HG03439 (cell line): ENCODE measurements around the gene MRRF.
"Not testable (repeated sequence)": the region's sequence is repeated elsewhere in the genome, so short reads cannot be mapped to it uniquely, and the experiment has no call there.

ENCODE experiments used
- ATAC-seq: cut with Tn5 transposase; IDR thresholded peaks from one replicate; pipeline ENCODE4 v1.9.1; 2021; ENCODE audit warnings: mild to moderate bottlenecking, moderate library complexity; ENCODE audit not compliant: unreplicated experiment

The MRRF gene

GRCh38 chr9:122349201-122349600 is 84.5 kb downstream of the MRRF start:
- ATAC-seq, result no peak

- ATAC-seq, result peak; percentile 77
These were observed 86.1 kb downstream of the MRRF start for GRCh38 chr9:122350577-122351355.

- ATAC-seq, result no peak
These were observed 90.0 kb downstream of the MRRF start for GRCh38 chr9:122354536-122355199.

GRCh38 chr9:122355336-122355875 is 90.7 kb downstream of the MRRF start:
- no peak for ATAC-seq

GRCh38 chr9:122356627-122357026 is 91.9 kb downstream of the MRRF start:
- ATAC-seq, result no peak

- no peak for ATAC-seq
These were observed 96.2 kb downstream of the MRRF start for GRCh38 chr9:122360891-122361290.

GRCh38 chr9:122363131-122363530 is 98.4 kb downstream of the MRRF start:
- not testable (repeated sequence) for ATAC-seq

GRCh38 chr9:122364117-122364782 is 99.6 kb downstream of the MRRF start:
- no peak for ATAC-seq

GRCh38 chr9:122364783-122365150 is 100.1 kb downstream of the MRRF start:
- ATAC-seq, result no peak

GRCh38 chr9:122366074-122366660 is 101.5 kb downstream of the MRRF start:
- no peak for ATAC-seq

- no peak for ATAC-seq
These were observed 102.4 kb downstream of the MRRF start for GRCh38 chr9:122367065-122367464.

GRCh38 chr9:122367774-122368460 is 103.2 kb downstream of the MRRF start:
- ATAC-seq, result no peak

- no peak for ATAC-seq
These were observed 104.0 kb downstream of the MRRF start for GRCh38 chr9:122368642-122369041.

- ATAC-seq, result no peak
These were observed 105.6 kb downstream of the MRRF start for GRCh38 chr9:122370303-122370702.

GRCh38 chr9:122370869-122371755 is 106.4 kb downstream of the MRRF start, which contains the start of gene PTGS1:
Gene PTGS1, plus strand, starts transcription at chr9:122371024. Its CDS starts 61 bp downstream, at chr9:122371085.
- no peak for ATAC-seq

- ATAC-seq, result no peak
These were observed 107.2 kb downstream of the MRRF start for GRCh38 chr9:122371846-122372245.

GRCh38 chr9:122372856-122373845 is 108.5 kb downstream of the MRRF start:
- no peak for ATAC-seq

- ATAC-seq, result no peak
These were observed 110.3 kb downstream of the MRRF start for GRCh38 chr9:122374885-122375420.
